IMR-90 (cell line): ENCODE measurements around the gene SCAF1. TPM values are rescaled to one million over a fixed set of nuclear protein-coding genes. Genes with fewer than 3 reads are reported as not detected.

ENCODE experiments used
- ATAC-seq: fragments of 200-7000 bp; cut with Tn5 transposase; 2 replicates; pipeline ENCODE4 v1.9.1; 2020; ENCODE audit warnings: low read depth, mild to moderate bottlenecking, moderate library complexity
- BruUV-seq: library from RNA; stranded (reverse); fragments of 400-500 nt; replicated peaks from 2 replicates; lab custom pipeline; 2021; lab: Mats Ljungman, UMichigan
- CTCF ChIA-PET: fragments of 300-600 bp; formaldehyde crosslinking; extraction: SDS; loops from one replicate; lab custom pipeline; 2021; ENCODE audit warnings: antibody characterized with exemption; lab: Yijun Ruan, JAX
- POLR2A ChIA-PET: fragments of 300-600 bp; sonication (Branson Sonifier 250); formaldehyde crosslinking; loops from one replicate; lab custom pipeline; 2022; ENCODE audit warnings: antibody characterized with exemption; ENCODE audit not compliant: unreplicated experiment; lab: Charles Lee
- DNase-seq: peaks from one replicate; pipeline ENCODE4 v3.0.0; 2013
- H2AFZ ChIP-seq: replicated peaks from 2 replicates; pipeline ENCODE3; 2013; ENCODE audit warnings: low read length, mild to moderate bottlenecking; ENCODE audit not compliant: poor library complexity
- H2AK5ac ChIP-seq: 2 replicates; pipeline ENCODE4 v1.6.1; 2013; ENCODE audit warnings: low read depth, low read length, inconsistent platforms
- H2AK9ac ChIP-seq: replicated peaks from 2 replicates; pipeline ENCODE3; 2013; ENCODE audit warnings: mild to moderate bottlenecking, low read depth, low read length, moderate library complexity; ENCODE audit not compliant: poor library complexity
- H2BK120ac ChIP-seq: 2 replicates; pipeline ENCODE4 v1.6.1; 2013; ENCODE audit warnings: low read depth, low read length, inconsistent platforms
- H2BK15ac ChIP-seq: 3 replicates; pipeline ENCODE4 v1.6.1; 2013; ENCODE audit warnings: low read depth, low read length, inconsistent platforms
- H2BK20ac ChIP-seq: 2 replicates; pipeline ENCODE4 v1.6.1; 2013; ENCODE audit warnings: low read depth, mild to moderate bottlenecking, inconsistent platforms, low read length, moderate library complexity
- H2BK5ac ChIP-seq: 2 replicates; pipeline ENCODE4 v1.6.1; 2013; ENCODE audit warnings: mild to moderate bottlenecking, low read depth, low read length, inconsistent platforms; ENCODE audit not compliant: poor library complexity, severe bottlenecking
- H3K14ac ChIP-seq: replicated peaks from 2 replicates; pipeline ENCODE4 v1.6.1; 2013; ENCODE audit warnings: low read depth, low read length, inconsistent platforms
- H3K18ac ChIP-seq: 2 replicates; pipeline ENCODE4 v1.6.1; 2013; ENCODE audit warnings: low read depth, low read length, control low read depth
- H3K23ac ChIP-seq: 2 replicates; pipeline ENCODE4 v1.6.1; 2013; ENCODE audit warnings: low read depth, low read length, inconsistent platforms
- H3K27ac ChIP-seq: 2 replicates; pipeline ENCODE4 v1.5.1; 2013; ENCODE audit warnings: mild to moderate bottlenecking, control low read depth, low read length; ENCODE audit not compliant: insufficient read depth
- H3K27me3 ChIP-seq: 2 replicates; pipeline ENCODE4 v1.6.1; 2013; ENCODE audit warnings: low read length; ENCODE audit not compliant: control insufficient read depth, insufficient read depth
- H3K36me3 ChIP-seq: 2 replicates; pipeline ENCODE4 v1.6.1; 2013; ENCODE audit warnings: low read length, mixed read lengths; ENCODE audit not compliant: control insufficient read depth, insufficient read depth
- H3K4ac ChIP-seq: 2 replicates; pipeline ENCODE4 v1.6.1; 2013; ENCODE audit warnings: low read depth, low read length, inconsistent platforms
- H3K4me1 ChIP-seq: 2 replicates; pipeline ENCODE4 v1.6.1; 2013; ENCODE audit warnings: low read length, mixed read lengths; ENCODE audit not compliant: control insufficient read depth, insufficient read depth
- H3K4me2 ChIP-seq: 2 replicates; pipeline ENCODE4 v1.6.1; 2013; ENCODE audit warnings: low read depth, mild to moderate bottlenecking, control low read depth, low read length, moderate library complexity
- H3K4me3 ChIP-seq: 2 replicates; pipeline ENCODE4 v1.5.1; 2013; ENCODE audit warnings: low read depth, mild to moderate bottlenecking, control low read depth, low read length, moderate library complexity; ENCODE audit not compliant: insufficient read depth
- H3K56ac ChIP-seq: 2 replicates; pipeline ENCODE4 v1.6.1; 2013; ENCODE audit warnings: low read length, inconsistent platforms; ENCODE audit not compliant: insufficient read depth; ENCODE audit errors: extremely low read depth
- H3K79me1 ChIP-seq, 2 experiments: 2 replicates each; pipeline ENCODE4 v1.6.1; 2013; ENCODE audit warnings: low read length in 2 of 2, inconsistent platforms in 1 of 2, low read depth in 1 of 2
- H3K9ac ChIP-seq: 2 replicates; pipeline ENCODE4 v1.6.1; 2013; ENCODE audit warnings: low read depth, low read length, control low read depth
- H3K9me1 ChIP-seq: 2 replicates; pipeline ENCODE4 v1.6.1; 2013; ENCODE audit warnings: low read length, inconsistent platforms; ENCODE audit not compliant: insufficient read depth
- H3K9me3 ChIP-seq: 2 replicates; pipeline ENCODE4 v1.6.1; 2013; ENCODE audit warnings: low read length; ENCODE audit not compliant: control insufficient read depth, insufficient read depth
- H4K20me1 ChIP-seq: 2 replicates; pipeline ENCODE4 v1.6.1; 2013; ENCODE audit warnings: low read length, inconsistent platforms; ENCODE audit not compliant: insufficient read depth
- H4K5ac ChIP-seq: 2 replicates; pipeline ENCODE4 v1.6.1; 2013; ENCODE audit warnings: mild to moderate bottlenecking, low read depth, low read length, control low read depth
- H4K8ac ChIP-seq, 2 experiments: 2 replicates each; pipeline ENCODE4 v1.6.1; 2013; ENCODE audit warnings: low read depth in 2 of 2, low read length in 2 of 2, control low read depth in 1 of 2, inconsistent platforms in 1 of 2
- H4K91ac ChIP-seq: 2 replicates; pipeline ENCODE4 v1.6.1; 2013; ENCODE audit warnings: low read depth, low read length, inconsistent platforms; ENCODE audit not compliant: insufficient read depth
- MAZ ChIP-seq: IDR thresholded peaks from 2 replicates; pipeline ENCODE4 v1.6.1; 2012; ENCODE audit warnings: low read depth, mild to moderate bottlenecking, low read length, improper control_type of control experiment, moderate library complexity, borderline replicate concordance
- POLR2A ChIP-seq: IDR thresholded peaks from 2 replicates; pipeline ENCODE4 v1.6.1; 2012; ENCODE audit warnings: mild to moderate bottlenecking, low read depth, low read length
- WGBS, 2 experiments: methylation state at CpG; one replicate each; pipeline versions ENCODE4 v1.1.5 to v1.1.7; 2013; ENCODE audit warnings: missing lambda C conversion rate in 2 of 2; ENCODE audit not compliant: insufficient read length in 1 of 2; ENCODE audit errors: extremely low coverage in 2 of 2; 5-methylcytosine and 5-hydroxymethylcytosine counted together
- dilution Hi-C: fragments of 300-500 bp; cut with HindIII; formaldehyde crosslinking; loops from one replicate; pipeline ENCODE4 v1.14.3; 2018; ENCODE audit warnings: low sequenced_read_pairs; ENCODE audit not compliant: unreplicated experiment
- in situ Hi-C: fragments of 300-500 bp; cut with MboI; formaldehyde crosslinking; loops from 3 replicates; pipeline ENCODE4 v1.14.3; 2019; ENCODE audit warnings: low sequenced_read_pairs, inconsistent platforms, mixed read lengths
- intact Hi-C: fragments of 100-400 bp; cut with micrococcal nuclease; formaldehyde crosslinking; loops from 2 replicates; pipeline ENCODE4 v1.10.0; 2022
- polyA plus RNA-seq, 3 experiments: library from polyadenylated mRNA; depleted of rRNA; stranded (reverse); fragments of >200 nt; gene quantifications; 2 replicates each; pipeline ENCODE4 v1.2.3, GENCODE V29; 2012; ENCODE audit warnings: low replicate concordance in 1 of 3
- total RNA-seq: library from RNA; depleted of rRNA; stranded (reverse); fragments of >200 nt; gene quantifications from 2 replicates; pipeline ENCODE4 v1.2.3, GENCODE V29; 2012

Gene SCAF1
- total and polyA plus RNA-seq, 2 of the 4 experiments (the other 2 are of a cell fraction): 2.2 to 14.8 TPM

DNA sequence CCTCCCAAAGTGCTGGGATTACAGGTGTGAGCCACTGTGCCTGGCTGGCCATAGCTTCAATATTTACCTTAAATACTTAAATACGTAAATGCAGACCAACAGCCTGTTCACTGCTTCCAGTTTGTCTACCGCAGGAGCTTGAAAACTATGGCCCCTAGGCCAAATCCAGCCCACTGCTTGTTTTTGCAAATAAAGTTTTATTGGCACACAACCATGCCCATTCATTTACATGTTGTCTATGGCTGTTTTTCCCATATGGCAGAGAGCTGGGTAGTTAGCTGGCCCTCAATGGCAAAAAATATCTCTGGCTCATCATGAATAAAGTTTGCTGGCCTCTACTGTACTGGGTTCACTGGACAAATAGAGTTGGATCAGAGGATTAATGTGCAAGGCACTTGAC lies 39.2 kb upstream of the SCAF1 start:
- Histone ChIP-seq H3K4ac (no peak overlapping the region), H3K27me3 (no peaks in the 10 kb centered on the region), H2BK120ac (no peak overlapping the region), H3K36me3 (peaks cover 72% of the 10 kb centered on the region), H2BK20ac (no peak overlapping the region), H3K27ac (no peak overlapping the region), H4K91ac (no peak overlapping the region), H4K8ac (no peak overlapping the region), H3K56ac (no peak overlapping the region), H3K4me2 (no peak overlapping the region), H3K4me1 (no peaks in the 10 kb centered on the region), H2AFZ (no peak overlapping the region), H2BK5ac (no peak overlapping the region), H2AK5ac (no peak overlapping the region), H3K14ac (no peak overlapping the region), H3K9me3 (no peaks in the 10 kb centered on the region), H3K18ac (no peak overlapping the region), H3K4me3 (no peak overlapping the region), H3K23ac (no peak overlapping the region), H3K79me1 (peaks cover 28 to 66% of the 10 kb centered on the region in 2 experiments), H2AK9ac (no peak overlapping the region), H3K9me1 (peaks cover 3% of the 10 kb centered on the region), H2BK15ac (no peak overlapping the region), H3K9ac (no peak overlapping the region), H4K5ac (no peak overlapping the region), H4K20me1 (peaks cover 38% of the 10 kb centered on the region)
- no peak for DNase-seq
- CTCF ChIA-PET: no interaction called here
- 100% methylated on average over 1 of the region's 2 CpGs; no CpG with 5 or more reads in 1 of the 2 experiments for WGBS, 2 experiments
- no peak for ATAC-seq
- no TSS peak for BruUV-seq
- intact Hi-C loops (no loop called here), dilution Hi-C loops (no loop called here), in situ Hi-C loops (no loop called here)
- TF ChIP-seq MAZ (no peak), POLR2A (no peak)
- POLR2A ChIA-PET: no interaction called here
